Activated CD8-positive, alpha-beta memory T cell treated with anti-CD3 and anti-CD28 coated beads for 1 hour (primary cell): Measurements from ENCODE around the gene GET4.
"Not testable (repeated sequence)": the region's sequence is repeated elsewhere in the genome, so short reads cannot be mapped to it uniquely, and the experiment has no call there.

Experiments
- DNase-seq, 2 donors: peaks; one replicate each; pipeline ENCODE4 v3.0.0-alpha.2; 2020; ENCODE audit warnings: low read depth in 1 of 2; ENCODE audit errors: extremely low read depth in 1 of 2

Gene GET4

DNA sequence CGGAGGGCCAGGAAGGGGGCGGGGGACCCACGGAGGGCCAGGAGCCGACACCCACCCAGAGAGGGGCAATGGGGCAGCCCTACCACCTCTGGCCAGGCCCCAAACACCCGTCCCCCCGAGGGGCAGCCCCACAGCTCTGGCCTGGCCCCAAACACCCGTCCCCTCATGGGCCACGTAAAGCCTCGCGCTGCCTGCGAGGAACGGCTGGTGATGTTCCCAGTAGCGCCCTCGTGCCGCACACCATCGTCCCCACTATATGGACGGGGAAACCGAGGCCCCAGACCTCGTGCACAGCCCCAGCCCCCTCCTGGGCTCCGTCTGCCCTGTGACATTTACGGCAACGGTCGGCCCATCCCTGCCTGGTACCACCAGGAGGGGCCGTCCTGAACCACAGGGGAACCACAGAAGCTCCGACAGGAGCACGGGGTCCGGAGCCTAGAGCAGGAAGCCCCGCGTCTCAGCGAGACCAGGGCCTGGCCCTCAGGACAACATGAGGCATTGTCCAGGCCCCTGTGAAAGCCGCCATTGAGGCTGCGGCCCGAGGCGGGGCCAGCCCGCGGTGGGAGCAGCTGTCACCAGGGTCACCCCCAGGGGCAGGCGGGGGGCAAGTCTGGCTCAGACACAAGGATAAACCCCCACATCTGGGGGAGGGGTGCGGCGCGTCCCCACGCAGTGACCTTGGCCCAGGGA lies 35.6 kb downstream of the GET4 start:
- no peak for DNase-seq

DNA sequence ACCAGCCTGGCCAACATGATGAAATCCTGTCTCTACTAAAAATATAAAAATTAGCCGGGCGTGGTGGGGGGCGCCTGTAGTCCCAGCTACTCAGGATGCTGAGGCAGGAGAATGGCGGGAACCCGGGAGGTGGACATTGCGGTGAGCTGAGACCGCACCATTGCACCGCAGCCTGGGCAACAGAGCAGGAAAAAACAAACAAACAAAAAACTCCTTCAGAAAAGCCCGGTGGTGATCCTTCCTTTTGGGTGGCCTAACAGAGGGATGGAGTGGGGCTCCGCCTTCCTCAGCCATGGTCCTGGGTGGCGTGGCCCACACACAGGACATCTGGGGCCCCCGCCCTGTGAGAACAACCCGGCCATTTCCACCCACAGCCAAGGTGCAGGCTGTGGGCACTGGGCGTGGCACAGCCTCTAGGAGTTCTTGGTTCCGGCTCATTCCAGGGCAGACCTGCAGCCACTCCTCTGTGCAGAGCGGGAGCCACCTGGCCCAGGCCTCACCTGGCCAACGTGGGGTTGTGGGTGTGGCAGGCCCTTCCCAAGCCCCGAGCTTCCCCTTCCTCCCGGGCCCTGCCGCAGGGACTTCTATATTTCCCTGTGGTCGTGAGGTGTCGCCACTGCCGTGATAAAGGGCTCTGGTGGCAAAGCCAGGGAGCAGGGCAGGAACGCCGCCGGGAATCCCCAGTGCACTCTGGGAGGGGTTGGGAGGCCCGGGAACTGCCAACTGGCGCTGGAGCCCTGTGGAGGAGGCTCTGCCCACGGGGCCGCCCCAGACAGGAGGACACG lies 37.6 kb downstream of the GET4 start:
- no peak for DNase-seq

DNA sequence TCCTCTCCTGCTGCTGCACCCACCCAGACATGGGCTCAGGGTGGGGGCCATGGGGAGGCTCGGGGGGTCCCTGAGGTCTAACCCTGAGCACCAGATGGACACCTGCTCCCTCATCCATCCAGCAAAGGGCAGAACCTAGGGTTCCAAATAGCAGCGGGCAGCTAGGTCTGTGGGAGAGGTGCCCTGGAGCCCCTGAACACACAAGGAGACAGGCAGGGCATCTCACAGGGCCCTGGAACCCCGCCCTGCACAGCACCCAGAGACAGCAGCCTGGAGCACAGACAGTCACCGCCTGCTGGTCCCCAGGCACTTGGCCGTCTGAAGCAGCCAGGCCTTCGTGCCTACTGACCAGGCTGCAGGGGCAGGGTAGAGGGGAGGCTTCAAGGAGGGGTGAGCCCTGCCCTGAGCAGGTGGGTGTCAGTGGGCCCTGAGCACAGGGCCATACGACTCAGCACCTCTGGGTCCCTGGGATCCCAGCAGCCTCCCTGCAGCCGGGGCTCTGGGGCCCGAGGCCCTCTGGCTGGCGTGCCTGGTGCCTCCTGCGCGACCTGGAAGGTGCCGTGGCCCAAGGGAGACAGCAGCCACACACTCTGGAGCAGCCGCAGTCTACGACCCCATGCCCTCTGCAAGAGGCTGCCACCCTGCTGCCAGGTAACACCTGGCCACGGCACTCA lies 38.3 kb downstream of the GET4 start:
- DNase-seq: no peak

DNA sequence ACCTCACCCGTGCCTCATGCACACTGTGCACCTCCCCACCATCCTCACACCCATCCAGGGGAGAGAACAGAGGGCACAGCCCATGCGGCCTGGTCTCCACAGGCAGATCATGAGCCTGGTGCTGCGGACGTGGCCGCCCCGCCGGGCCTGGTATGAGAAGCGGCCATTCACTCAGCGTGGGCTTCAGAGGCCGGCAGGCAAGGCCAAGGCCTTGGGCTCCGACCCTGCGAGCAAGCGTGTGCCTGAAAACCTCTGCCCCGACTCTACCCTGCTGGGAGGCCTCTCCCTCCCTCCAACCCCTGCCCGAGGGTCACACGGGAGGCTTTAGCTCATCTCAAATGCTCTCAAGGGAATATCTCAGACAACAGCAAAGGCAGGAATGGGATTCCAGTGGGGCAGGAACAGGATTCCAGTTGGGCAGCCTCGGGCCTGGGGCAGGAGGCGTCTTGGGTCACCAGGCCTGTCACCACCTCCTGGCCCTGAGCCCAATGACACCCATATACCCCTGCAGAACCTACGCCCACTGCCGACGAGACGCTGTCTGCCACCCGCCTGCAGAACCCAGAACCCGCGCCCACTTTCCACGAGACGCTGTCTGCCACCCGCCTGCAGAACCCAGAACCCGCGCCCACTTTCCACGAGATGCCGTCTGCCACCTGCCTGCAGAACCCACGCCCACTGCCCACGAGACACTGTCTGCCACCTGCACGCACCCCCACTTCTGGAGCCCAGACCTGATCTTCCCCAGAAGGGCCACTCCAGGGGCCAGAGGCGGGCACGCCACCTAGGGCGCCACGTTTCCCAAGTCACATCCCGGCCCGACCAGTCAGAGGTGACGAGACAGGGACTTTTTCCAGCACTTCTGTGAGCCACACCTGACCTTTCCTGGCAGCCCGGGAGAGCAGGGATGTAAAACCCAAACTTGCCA lies 39.2 kb downstream of the GET4 start:
- DNase-seq: no peak

DNA sequence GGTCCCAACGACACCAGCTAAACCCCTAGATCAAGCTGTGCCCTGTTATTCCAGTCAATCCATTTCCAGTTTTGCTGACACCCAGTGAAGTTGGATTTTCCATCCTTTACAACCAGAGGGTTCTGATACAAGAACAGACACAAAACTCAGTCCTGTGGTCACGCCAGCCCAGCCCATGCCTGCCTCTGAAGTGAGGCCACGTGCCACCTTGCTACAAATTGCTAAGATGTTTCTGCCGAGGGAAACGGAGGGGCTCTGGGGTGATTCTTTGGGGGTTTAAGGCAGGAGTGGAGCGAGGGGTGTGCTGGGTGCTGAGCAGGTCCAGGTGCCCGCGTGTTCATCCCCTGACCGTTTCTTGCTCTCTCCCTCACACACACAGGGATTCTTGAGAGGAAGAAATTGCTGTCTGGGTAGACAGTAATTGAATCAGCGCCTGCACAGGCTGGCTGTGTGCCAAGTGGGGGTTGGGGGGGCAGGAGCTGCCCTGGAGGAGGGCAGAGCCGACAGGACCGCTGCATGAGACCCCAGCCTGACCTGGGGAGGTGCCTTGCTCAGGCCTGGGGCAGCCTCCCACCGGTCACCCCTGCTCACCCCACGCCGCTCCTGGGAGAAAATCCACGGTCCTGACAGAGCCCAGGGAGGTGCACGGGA lies 40.1 kb downstream of the GET4 start:
- DNase-seq: no peak

DNA sequence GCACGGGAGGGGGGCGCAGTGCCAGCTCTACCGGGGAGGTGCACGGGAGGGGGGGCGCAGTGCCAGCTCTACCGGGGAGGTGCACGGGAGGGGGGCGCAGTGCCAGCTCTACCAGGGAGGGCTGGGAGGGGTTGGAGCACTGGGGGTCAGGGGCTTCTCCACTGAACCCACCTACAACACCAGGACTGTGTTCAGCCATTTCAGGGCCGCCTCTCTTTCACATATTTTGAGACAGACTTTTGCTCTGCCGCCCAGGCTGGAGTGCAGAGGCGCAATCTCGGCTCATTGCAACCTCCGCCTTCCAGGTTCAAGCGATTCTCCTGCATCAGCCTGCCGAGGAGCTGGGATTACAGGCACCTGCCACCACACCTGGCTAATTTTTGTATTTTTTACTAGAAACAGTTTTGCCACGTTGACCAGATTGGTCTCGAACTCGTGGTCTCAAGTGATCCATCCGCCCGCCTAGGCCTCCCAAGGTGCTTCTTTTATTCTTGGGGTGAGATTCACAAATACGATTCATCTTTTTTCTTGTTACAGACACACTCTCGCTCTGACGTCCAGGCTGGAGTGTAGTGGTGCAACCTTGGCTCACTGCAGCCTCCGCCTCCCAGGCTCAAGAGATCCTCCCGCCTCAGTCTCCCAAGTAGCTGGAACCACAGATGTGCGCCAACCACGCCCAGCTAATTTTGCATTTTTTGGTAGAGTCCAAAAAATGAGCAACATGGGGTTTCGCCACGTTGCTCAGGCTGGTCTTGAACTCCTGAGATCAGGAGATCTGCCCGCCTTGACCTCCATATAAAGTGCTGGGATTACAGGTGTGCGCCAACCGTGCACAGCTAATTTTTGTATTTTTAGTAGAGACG lies 41.1 kb downstream of the GET4 start:
- no peak for DNase-seq

DNA sequence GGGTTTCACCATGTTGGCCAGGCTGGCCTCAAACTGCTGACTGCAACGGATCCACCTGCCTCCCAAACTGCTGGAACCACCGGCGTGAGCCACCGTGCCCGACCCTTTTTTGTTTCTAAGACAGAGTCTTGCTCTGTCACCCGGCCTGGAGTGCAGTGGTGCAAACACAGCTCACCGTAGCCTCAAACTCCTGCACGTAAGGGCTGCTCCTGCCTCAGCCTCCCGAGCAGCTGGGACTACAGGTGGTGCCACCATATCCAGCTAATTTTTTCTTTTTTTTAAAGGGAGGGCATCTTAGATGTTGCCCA lies 41.7 kb downstream of the GET4 start:
- no peak for DNase-seq

DNA sequence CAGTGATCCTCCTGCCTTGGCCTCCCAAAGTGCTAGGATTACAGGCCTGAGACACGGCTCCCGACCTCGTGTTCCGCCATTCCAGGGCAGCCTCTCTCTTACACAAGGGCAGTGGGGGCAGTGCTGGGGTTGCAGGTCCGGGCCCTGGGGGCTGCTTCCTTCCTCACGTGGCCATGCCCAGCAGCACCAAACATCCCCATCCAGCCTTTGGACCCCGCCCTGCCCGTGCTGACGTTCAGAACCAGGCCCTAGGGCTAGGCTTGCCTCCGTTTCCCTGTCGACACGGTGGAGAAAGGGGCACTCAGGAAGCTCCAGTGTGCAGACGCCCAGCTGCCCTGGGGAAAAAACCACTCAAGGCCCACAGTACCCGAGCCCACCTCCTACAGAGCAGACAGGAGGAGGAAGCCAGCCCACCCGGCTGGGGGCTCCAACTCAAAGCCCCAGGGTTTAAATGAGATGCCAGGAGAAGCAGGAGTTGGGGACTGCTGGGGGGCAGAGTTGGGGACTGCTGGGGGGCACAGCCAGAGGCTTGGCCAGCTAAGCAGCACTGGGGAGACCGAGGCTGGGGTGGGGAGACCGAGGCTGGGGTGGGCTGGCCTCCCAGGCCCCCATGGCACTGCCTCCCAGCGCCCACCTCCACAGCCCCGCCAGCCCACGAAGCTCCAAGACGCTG lies 42.2 kb downstream of the GET4 start:
- DNase-seq: no peak

DNA sequence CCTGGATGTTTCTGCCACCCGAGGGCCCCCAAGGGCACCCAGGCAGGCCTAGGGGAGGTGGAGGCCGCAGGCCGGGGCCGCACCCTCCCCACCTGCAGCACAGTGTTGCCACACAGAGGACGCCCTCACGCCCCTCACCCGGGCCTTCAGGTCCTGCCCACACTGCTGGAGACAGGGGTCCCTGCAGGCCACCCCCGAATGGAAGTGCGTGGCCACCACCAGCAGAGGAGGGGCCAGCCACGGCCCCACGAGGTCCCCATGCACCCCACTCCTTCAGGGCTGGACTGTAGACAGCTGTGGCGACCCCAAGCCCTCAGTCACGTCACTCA lies 42.7 kb downstream of the GET4 start:
- DNase-seq: no peak

DNA sequence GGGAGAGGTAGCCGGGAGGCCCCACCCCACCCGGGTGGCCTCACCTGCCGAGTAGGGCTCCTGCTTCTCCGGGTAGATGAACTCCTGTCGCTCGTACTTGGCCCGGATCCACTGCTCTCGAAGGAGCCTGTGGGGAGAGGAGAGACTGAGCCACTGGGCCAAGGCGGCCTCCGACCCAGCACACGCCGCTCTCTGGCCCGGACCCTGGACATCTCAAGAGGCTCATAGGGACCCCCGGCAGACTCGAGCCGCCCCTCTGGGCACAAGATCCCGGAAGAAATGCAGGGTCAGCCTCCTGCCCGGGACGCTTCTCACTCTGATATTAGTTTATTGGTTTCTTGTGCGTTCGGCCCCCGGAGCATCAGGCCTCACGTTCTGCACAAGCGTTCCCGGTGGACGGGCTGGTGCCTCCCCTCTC lies 43.6 kb downstream of the GET4 start:
- DNase-seq: no peak

DNA sequence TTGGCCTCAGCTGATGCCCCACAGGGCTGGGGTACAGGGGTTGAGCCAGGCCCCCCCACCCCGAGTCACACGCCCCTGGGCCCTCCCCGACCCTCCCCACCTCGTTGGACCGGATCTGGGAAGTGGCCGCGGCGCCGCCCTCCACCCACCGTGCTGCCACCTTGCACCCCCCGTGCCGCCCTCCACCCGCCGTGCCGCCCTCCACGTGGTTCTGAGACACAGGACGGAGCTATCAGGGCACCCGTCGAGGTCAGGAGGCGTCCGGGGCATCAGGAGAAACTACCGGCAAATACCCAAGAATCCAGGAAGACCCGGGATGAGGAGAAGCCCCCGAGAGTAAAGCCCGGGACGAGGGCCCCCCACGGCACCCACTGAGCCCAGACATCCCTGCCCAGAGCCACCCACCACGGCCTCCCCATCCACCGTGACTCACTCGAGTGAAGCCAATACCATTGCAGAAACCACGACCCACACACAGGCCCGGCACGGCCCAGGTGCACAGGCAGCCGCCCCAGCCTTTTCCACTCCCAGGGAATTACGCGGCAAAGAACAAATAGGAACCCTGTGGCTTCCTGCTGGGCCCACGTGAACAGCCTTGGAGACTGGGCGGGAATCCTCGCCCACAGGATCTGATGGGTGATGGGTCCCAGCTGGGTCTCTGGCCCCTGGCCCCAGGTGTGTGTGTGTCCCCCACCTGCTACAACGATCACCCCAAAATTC lies 44.2 kb downstream of the GET4 start:
- no peak for DNase-seq

DNA sequence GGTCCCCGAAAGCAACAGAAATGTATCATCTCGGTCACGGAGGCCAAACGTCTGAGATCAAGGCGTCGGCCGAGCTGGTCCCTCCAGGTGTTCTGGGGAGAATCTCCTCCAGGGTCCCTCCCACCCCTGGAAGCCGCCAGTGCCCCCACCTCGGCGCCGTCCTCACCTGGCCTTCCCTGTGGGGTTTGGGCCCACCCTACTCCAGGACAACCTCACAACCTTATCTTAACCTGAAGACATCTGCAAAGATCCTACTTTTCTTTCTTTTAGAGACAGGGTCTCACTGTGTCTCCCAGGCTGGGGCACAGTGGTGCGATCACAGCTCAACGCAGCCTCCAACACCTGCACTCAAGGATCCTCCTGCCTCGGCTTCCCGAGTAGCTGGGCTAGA lies 44.7 kb downstream of the GET4 start:
- DNase-seq: no peak

DNA sequence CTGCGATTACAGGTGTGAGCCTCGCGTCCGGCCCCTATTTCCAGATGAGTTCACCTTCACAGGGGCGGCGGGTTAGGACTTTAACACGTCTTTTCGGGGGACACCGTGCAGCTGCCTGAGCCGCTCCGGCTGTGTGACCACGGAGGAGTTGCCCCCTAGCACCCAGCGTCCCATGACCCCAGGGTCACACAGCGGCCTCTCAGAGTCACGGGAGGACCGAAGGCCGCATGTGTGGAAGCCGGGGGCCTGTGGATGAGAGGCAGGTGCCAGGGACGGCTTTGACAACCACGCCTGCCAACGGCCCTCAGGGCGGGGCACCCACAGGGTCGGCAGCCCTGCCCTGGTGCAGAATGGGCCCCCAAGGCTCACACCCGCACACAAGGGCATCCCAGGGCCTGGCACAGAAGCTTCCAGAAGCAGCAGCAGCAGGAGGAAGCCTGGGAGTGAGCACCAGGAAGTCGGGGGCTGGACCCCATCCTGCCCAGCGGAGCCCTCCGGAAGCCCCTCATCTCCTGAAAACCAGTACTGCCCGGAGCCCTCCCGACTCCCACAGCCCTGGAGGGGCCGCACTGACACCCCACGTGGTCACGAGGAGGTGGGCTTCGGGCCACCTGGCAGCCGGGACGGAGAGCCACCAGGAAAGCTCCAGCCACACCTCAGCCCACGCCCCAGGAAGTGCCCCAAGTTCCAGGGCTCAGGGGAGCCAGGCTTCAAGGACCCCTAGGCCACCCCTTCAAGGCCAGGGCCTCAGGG lies 45.4 kb downstream of the GET4 start:
- no peak for DNase-seq

DNA sequence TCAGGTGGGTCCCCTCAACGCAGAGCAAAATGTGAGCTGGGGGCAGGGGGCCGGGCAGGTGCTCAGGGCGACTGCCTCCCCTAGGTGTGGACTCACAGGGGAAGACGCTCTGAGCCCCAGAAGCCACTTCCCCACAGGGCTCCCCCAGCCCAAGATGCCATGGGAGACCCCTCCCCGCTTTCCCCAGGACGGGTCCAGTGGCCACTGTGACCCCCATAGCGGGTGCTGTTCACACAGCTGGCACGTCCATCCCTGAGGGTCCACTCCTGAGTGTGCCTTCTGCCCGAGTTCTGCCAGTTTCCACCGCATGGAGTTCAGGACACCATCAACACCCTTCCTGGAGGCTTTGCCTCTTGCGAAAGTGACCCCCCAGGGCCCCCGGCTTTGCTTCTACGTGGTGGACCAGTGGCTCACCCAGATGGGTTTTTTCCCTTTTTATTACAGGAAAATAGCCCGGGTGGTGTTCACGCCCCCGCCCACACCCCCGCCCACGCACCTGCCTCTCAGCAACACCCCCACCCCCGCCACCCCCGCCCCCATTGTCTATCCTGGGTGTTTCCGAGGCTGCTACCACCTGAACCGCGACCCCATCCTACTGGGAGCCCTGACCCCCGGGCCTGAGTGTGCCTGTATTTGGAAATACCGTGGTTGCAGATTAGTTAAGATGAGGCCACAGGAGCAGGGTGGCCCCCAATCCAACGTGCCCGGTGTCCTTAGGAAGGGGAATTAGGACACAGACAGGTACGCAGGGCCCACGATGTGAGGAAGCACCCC lies 46.2 kb downstream of the GET4 start:
- DNase-seq: peak; percentile 32 to 39

DNA sequence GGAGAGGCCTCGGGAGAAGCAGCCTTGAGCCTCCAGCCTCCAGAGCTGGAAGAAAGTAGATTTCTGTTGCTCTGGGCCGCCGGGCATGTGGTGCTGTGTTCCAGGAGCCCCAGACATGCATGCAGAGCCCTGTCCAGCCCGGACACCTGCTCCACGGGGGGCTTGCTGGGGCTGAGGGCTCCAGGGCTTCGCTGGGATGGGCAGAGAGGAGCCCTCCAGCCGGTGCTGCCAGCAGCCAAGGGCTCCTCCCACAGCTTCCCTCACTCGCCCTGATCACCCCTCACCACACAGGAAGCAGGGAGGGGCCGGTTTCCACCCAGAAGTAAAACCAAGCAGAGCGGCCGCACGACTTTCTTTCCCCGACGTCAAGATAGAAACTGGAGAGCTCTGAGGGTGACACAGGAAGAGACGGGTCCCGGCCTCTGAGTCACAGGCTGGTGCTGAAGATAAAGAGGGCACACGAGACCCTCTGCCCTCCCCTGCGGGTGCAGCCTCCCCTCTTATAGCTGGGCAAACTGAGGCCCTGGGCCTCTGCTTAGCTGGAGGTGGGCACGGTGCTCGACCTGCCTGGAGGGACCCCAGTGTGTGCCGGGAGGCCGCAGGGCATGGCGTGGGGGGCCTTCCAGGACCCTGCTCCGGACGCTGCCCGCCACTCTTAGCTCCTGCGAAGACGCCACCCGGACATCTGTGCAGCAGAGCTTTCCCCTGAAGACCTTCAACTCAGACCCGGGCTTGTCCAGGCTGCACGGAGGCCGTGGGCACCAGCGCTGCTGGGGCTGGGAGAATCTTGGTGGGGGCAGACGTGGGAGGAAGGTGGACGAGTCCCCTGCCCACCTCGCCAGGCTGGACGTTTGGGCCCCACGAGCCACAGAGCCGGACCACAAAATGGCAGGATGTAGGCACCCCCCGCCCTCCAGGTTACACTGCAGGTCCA lies 47.0 kb downstream of the GET4 start:
- peak; percentile 82 to 87 for DNase-seq

DNA sequence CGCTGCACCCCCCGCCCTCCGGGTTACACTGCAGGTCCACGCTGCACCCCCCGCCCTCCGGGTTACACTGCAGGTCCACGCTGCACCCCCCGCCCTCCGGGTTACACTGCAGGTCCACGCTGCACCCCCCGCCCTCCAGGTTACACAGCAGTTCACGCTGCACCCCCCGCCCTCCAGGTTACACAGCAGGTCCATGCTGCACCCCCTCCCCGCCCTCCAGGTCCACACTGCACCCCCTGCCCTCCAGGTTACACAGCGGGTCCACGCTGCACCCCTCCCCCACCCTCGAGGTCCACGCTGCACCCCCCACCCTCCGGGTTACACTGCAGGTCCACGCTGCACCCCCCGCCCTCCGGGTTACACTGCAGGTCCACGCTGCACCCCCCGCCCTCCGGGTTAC lies 47.7 kb downstream of the GET4 start:
- not testable (repeated sequence) for DNase-seq
